BJ (cell line): ENCODE data around the gene FAAP100. TPM values are rescaled to one million over a fixed set of nuclear protein-coding genes. Genes with fewer than 3 reads are reported as not detected.

Experiments used
- CTCF ChIA-PET: fragments of 350-600 bp; formaldehyde crosslinking; extraction: SDS; loops from one replicate; lab custom pipeline; 2021; ENCODE audit warnings: antibody characterized with exemption, inconsistent platforms; lab: Yijun Ruan, JAX
- POLR2A ChIA-PET: fragments of 300-600 bp; sonication (Branson Sonifier 250); formaldehyde crosslinking; extraction: SDS; loops from one replicate; lab custom pipeline; 2021; ENCODE audit warnings: antibody characterized with exemption; lab: Charles Lee
- DNase-seq: peaks from one replicate; pipeline ENCODE4 v3.0.0-alpha.2; 2011; ENCODE audit warnings: low read depth
- H3K27me3 ChIP-seq: 2 replicates; pipeline ENCODE4 v1.6.0; 2011; ENCODE audit warnings: low read length; ENCODE audit not compliant: control insufficient read depth, insufficient read depth
- H3K36me3 ChIP-seq: 2 replicates; pipeline ENCODE4 v1.5.1; 2011; ENCODE audit warnings: low read length; ENCODE audit not compliant: control insufficient read depth, insufficient read depth
- H3K4me3 ChIP-seq: 2 replicates; pipeline ENCODE4 v1.5.1; 2011; ENCODE audit warnings: low read depth, mild to moderate bottlenecking, control low read depth, low read length
- CTCF ChIP-seq: IDR thresholded peaks from 2 replicates; pipeline ENCODE4 v1.5.1; 2011; ENCODE audit warnings: low read depth, mild to moderate bottlenecking, control low read depth, inconsistent platforms, low read length, moderate library complexity; ENCODE audit not compliant: insufficient read depth
- polyA plus RNA-seq: library from polyadenylated mRNA; depleted of rRNA; stranded (reverse); fragments of >200 nt; gene quantifications from 2 replicates; pipeline ENCODE4 v1.2.3, GENCODE V29; 2011

Gene FAAP100
- polyA plus RNA-seq, 1 experiment, result 11.2 TPM

GRCh38 chr17:81509972-81510784 is 42.0 kb downstream of the FAAP100 start:
- H3K36me3 ChIP-seq, result peaks cover 31% of the 10 kb centered on the region
- no peak for TF ChIP-seq CTCF
- H3K27me3 ChIP-seq, result no peaks in the 10 kb centered on the region
- POLR2A ChIA-PET, result interaction anchor here (0.5 to 1.3 kb wide), 2 partner anchors 8 to 115 kb away, joined by 3 to 5 read pairs; partner anchors contain the start of gene BAHCC1
- DNase-seq, result no peak
- H3K4me3 ChIP-seq, result peak overlapping the region; percentile 95
- CTCF ChIA-PET, result interaction anchor here (0.6 to 2.9 kb wide), 4 partner anchors 25 to 91 kb away, joined by 3 to 10 read pairs (median 6); no protein-coding TSS in a partner anchor

- CTCF ChIA-PET, result interaction anchor here (0.6 to 2.0 kb wide), 3 partner anchors 91 to 395 kb away, joined by 3 to 8 read pairs (median 4); no protein-coding TSS in a partner anchor
- Histone ChIP-seq H3K27me3 (no peaks in the 10 kb centered on the region), H3K36me3 (peaks cover 31% of the 10 kb centered on the region), H3K4me3 (peak overlapping the region; percentile 95)
- no peak for DNase-seq
- no peak for TF ChIP-seq CTCF
- POLR2A ChIA-PET, result interaction anchor here (0.5 to 1.3 kb wide), 3 partner anchors 9 to 115 kb away, joined by 3 to 5 read pairs (median 3); partner anchors contain the start of gene BAHCC1
These were observed 42.8 kb downstream of the FAAP100 start for GRCh38 chr17:81509207-81509971.

- H3K36me3 ChIP-seq, result peaks cover 31% of the 10 kb centered on the region
- no peak for DNase-seq
- CTCF ChIA-PET, result interaction anchor here (0.6 to 2.0 kb wide), 4 partner anchors 92 to 394 kb away, joined by 3 to 8 read pairs (median 4); no protein-coding TSS in a partner anchor
- POLR2A ChIA-PET, result interaction anchor here (0.6 to 0.9 kb wide), 4 partner anchors 92 to 261 kb away, joined by 3 to 12 read pairs (median 4); no protein-coding TSS in a partner anchor
- TF ChIP-seq CTCF, result no peak
- H3K27me3 ChIP-seq, result no peaks in the 10 kb centered on the region
- H3K4me3 ChIP-seq, result peak overlapping the region; percentile 95
These were observed 43.4 kb downstream of the FAAP100 start for GRCh38 chr17:81508639-81509206.

- no peak for DNase-seq
- CTCF ChIA-PET, result no interaction called here
- POLR2A ChIA-PET, result interaction anchor here (0.6 kb wide), 2 partner anchors 67 to 109 kb away, joined by 3 to 6 read pairs; partner anchors contain the start of gene BAHCC1
- TF ChIP-seq CTCF, result no peak
- no peaks in the 10 kb centered on the region for H3K36me3 ChIP-seq
- no peak overlapping the region for H3K4me3 ChIP-seq
- no peaks in the 10 kb centered on the region; the same call in 1 of the 2 replicates for H3K27me3 ChIP-seq
These were observed 48.5 kb downstream of the FAAP100 start for GRCh38 chr17:81503619-81504018.
